HG03095 (cell line): ENCODE measurements around the gene HHLA2.
"Not testable (repeated sequence)": the region's sequence is repeated elsewhere in the genome, so short reads cannot be mapped to it uniquely, and the experiment has no call there.

Experiments used
- ATAC-seq: cut with Tn5 transposase; IDR thresholded peaks from one replicate; pipeline ENCODE4 v1.9.1; 2021; ENCODE audit warnings: moderate library complexity; ENCODE audit not compliant: unreplicated experiment

Gene HHLA2

DNA sequence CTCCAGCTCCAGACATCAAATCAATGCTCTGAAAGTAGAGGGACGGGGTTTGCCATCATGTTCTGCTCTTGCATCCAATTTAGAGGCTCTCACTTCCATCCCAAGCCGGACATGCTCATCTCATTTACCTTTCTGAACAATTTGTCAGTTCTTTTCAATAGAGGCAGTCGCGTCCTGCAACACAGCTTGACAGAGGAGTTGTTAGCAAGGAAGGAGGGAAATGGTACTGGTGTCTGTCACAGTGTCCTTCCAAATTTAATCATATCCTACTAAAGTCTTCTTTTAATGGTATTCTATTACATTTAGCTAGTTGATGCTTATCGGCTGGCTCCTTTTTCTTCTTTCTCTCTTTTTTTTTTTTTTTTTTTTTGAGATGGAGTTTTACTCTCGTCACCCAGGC, 45.6 kb downstream of the HHLA2 start:
- no peak for ATAC-seq

DNA sequence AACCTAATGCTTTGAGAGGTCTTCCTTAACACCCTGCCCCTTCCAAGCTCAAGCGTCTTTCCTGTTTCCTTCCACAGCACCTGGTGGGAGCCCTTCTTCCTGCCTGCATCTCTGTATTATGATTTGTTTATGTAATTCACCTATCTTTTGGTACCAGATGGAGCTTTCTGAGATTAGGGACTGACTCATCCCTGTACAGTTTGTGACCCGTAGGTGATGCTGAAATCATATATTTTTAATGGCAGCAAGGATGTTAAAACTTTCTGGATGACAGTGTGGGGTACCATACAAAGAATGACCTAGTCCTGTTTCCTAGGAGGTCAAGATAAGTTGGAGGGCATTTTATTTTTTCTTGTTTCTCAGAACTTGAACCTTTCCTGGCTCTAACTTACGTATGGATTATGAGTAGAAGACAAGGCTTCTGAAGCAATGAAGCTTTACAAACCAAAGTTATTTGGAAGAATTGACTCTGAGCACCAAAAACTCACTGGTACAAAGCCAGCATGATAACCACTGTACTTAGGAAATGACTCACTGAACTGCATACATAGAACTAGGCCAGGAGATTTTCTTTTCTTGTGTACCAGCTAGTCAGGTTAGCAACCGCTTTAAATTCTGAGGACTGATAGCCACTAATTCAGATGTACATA, 46.6 kb downstream of the HHLA2 start:
- ATAC-seq: peak; percentile 57

DNA sequence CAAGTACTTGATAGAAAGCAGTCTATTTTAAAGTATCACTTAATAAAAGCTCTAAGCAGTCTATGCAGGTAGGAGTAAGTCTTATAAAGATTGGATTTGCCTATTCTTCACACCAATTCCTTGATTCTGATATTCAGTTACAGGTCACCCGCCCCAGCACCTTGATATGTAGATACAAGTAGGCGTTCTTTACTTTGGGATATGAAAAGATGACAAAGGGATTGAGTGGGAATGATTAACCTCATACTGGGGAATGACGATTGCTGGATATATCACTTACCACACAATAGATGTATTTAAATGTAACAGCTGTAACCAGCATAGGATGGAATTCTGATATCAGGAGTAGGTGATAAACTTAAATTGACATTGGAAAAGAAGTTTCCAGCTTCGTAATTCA, 47.1 kb downstream of the HHLA2 start:
- no peak for ATAC-seq

DNA sequence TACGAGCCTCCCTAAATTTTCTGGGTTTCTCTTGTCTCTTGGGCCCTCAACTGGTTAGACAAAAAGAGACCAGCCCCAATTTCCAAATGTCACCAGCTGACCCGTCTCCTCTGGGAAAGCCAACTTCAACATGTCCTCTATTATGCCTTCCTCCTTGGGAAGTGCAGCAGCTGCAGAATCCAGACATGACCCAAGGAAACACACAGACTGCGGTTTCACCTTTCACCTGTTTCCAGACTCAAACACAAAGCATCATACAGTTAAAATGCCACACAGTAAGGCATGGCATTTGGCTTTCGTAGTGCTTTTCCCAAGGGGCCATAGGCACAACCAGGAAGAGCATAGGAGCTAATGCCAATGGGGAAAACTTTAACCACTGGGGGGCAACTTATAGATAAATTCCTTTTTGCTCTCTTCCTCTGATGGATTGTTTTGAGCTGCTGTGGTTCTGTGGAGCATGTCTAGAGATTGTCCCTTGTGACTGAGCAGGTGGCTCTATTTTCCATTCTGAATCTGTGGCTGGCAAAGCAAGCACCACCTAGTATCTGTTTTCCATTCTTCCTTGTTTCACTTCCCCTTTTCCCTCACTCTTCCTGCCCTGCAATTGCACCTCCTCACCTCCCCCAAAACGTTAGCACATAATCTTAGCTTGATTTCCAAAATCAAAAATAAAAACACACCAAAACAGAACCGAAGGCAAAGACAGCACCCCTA, 49.3 kb downstream of the HHLA2 start:
- no peak for ATAC-seq

DNA sequence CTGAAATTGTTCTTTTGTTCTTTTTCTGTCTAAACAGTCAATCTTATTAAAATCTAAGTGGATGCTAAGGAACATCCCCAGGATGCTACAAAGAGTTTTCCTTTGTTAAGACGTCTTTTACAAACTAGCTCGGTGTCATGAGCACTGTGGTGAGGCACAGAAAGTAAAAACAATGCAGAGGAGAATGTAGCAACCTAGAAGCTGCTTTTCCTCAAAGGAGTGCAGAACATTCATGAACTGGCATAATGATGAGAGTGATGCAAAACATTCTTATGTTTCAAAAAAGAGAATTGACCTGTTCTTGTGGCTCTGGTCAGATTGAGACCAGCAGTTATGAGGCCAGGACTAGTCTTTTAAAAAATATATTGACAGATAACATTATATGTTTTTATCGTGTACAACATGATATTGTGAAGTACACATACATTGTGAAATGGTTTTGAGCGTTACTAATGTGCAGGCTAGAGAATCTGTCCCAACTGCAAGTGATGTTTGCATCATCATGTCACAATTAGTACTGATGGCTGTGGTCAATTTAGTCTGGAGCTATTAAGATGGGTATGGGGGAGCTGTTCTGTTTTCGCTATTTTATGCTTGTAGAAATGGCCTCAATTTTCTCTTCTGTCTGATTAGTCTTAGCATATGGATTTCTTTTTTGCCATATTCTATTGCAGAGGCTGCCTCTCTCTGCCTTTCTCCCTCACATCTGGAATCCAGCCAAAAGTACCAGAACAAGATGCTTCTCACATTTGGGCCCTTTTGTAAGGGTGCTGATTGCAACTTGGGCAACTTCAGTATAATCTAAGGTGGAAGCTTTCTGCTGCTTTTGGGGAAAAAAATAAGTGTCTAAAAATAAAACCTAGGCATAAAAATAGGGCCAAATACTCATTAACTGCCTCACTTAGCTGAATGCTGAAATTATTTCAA, 50.2 kb downstream of the HHLA2 start:
- ATAC-seq: no peak

DNA sequence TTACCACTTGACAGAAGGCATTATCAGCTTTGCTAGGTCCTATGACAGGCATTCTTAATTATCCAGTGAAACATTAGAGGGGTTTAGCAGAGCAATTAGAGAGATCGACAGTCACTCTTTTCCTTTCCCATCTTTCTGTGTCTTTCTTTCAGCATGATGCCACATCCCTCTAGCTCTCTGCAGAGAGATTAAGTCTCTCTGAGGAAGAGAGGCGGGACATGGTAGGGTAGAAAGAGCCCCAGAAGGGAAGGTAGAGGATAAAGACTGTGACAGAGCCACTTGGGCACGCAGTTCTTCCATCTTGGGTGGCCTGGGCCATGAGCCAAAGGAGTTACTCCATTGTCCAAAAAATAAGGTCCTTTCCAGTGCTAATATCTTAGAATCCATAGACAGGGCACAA, 55.8 kb downstream of the HHLA2 start:
- ATAC-seq: no peak

DNA sequence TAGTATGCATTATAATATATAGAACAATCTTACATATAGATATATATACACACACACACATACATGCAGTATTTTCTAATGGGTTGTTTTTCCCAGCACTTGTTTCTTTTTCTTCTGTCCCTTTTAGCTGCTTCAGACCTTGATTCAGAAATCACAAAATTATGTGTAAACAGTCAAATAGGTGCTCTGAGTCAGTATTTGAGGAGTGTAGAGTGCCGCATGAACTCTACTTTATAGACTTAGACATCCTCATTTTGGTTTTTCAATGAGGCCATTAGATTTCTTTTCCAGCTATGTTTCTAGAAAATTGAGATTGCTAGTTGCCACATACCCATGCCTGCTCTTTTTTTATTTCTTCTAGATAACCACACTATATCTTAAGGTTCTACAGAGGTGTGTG, 58.2 kb downstream of the HHLA2 start:
- no peak for ATAC-seq

DNA sequence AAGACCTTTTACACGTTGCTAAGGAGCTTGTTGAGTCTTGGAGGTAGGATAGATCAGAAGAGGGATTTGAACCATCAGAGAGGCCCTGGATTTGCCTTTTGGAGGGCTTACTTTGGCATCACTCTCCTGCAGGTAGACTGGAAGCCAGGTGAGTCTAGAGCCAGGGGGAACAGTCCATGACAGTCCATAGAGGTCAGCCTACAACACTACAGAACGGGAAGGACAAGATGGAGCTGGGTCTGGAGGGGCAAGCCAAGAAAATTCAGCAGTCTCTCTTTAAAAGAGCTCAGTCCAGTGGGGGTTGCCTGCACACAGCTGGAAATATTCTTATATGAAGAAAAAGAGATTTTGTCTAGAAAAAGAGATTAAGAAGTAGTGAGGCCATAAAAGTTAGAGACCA, 60.7 kb downstream of the HHLA2 start:
- no peak for ATAC-seq

DNA sequence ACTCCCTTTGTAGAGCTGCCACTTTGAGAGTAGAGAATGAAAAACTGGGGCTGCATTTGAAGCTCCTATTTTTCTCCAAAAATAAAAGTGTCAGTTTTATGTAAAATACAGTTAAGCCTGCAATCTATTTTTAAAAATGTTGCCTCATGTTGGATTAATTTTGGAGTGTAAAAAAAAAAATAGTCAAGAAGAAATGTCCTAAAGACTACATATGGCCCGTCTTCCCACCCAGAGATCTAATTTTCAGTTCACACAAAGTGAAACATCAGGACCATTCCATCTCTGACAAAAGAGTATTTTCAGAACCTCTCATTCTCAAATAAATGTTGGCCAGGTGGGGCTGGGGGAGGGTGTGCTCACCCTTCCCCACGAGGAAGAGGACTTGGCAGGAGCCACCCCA, 62.7 kb downstream of the HHLA2 start:
- no peak for ATAC-seq

DNA sequence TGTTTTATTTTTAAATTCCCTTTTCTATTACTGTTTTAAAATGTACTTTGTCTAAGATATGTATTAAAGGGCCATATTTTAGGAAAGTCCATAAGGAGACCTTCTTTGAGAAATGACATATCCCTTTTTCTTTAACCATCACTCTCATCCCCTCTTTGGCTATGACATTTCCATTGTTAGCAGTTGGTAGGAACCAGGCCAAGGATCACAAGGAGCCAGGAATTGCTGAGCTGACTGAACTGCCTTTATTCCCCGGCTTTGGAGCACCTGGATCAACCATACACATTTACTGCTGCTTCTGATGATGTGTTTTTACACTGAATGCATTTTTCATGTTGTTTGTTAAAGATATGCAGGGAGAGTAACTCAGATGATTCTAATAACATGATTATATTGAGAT, 79.7 kb downstream of the HHLA2 start:
- ATAC-seq: no peak

DNA sequence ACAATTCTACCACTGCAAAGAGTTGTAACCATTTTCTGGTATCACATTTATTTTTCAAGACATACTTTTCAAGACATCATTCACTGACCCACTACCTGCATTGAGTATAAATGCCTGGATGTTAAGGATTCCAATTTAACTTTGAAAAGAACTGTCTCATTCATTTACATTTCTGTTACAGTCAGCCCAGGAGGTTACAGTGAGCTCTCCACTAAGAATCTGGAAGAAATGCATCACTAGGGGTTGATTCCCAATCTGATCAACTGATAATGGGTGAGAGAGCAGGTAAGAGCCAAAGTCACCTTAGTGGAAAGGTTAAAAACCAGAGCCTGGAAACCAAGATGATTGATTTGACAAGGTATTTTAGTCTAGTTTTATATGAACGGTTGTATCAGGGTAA, 81.0 kb downstream of the HHLA2 start:
- no peak for ATAC-seq

DNA sequence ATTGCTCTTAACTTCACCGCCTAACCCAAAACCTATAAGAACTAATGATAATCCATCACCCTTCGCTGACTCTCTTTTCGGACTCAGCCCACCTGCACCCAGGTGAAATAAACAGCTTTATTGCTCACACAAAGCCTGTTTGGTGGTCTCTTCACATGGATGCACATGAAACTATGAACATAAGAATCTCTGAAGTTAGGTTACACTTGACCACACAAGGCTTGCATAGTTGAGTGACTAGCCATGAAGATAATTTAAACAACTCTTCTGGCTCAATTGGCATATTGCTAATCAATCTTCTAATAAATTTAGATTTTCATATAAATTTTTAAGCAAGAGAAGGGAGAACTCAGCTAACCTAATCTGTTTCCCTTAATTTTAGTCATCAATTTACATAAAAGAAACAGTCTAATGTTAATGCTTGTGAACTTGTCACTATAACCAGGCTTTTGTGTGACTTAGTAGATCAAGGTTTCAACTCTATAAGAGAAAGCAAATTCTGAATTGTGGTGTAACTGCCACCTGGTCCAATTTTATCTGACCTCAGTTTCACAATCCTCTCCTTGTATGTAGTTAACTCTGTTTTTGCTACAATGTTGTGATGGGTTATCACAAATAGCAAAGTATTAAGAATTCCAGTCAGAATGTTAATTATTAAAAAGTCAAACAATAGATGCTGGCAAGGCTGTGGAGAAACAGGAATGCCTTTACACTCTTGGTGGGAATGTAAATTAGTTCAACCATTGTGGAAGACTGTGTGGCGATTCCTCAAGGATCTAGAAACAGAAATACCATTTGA, 82.0 kb downstream of the HHLA2 start:
- no peak for ATAC-seq

DNA sequence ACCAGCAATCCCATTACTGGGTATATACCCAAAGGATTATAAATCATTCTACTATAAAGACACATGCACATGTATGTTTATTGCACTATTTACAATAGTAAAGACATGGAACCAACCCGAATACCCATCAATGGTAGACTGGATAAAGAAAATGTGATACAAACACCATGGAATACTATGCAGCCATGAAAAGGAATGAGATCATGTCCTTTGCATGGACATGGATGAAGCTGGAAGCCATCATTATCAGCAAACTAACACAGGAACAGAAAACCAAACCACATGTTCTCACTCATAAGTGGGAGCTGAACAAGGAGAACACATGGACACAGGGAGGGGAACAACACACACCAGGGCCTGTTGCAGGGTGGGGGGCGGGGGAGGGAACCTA, 82.6 kb downstream of the HHLA2 start:
- ATAC-seq: not testable (repeated sequence)

DNA sequence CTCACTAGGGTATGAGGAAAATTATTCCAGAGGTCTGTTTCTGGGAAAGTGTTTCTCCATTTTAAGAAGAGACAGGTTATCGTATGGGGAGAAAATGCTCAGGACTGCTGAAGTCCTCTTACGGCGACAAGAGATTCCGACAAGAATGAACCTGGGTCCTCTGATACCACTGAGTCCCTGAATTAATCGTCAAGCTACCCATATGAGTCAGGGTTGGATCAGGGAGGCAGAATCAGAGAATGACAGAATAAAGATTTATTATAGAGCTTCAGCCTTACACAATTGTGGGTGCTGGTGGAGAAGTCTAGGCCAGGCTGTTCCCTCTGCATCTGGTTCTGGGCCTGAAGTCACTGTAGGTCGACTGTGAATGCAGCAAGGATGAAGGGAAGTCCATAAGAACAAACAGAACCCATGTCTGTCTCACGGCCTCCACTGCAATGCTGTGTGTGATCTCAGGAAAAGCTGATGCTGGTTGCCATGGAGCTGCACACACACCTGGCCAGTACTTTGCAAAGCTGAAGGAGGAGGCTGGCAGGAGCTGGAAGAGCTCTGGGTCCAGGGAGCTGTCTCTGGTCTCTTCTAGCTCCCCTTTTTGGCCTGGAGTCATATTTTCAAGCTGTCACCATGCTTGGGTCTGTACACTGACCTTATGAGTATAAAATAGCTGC, 83.9 kb downstream of the HHLA2 start:
- no peak for ATAC-seq

DNA sequence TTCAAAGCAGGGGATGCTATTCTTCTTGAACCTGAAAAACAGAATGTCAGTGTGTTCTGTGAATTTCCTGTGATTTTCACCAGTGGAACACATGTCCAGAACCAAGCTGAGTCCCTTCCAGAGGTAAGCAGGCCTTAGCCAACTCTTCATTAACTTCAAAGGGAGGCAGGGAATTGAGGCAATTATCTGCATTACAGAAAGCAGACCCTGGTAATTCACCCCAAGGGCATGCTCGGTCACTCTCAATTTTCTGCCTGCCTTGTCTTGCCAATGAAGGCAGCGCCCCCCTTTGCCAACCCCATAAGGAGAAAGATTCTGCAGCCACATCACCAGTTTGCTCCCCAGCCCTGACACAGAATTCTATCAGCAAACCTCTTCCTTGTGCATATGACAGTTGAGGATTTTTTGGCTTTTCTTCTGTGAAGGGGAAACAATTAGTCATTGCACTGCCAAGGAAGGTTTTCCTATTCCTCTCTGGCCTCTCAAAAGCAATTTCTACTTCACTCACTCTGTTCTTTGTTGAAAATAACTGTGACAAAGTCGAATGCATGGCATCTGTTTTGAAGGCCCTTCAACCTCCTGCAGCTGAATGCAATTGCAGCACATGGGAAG, 85.3 kb downstream of the HHLA2 start:
- no peak for ATAC-seq

DNA sequence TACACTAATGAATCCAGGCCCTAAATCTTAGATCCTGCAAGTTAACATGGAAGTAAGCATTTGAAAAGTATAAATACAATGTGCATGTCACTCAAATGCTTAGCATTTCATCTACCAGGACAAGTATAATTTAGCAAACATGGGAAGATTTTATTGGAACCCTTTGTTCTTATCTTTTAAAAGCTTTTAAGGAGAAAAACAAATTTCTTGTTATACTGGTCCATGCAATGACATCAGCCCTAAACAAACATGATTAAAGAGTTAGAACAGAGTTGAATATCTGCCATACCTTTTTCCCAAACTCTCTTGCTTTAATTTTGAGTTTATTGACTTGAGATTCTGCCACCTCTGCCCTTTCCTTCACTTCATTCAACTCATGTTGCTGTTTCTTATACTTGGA, 87.0 kb downstream of the HHLA2 start:
- no peak for ATAC-seq

DNA sequence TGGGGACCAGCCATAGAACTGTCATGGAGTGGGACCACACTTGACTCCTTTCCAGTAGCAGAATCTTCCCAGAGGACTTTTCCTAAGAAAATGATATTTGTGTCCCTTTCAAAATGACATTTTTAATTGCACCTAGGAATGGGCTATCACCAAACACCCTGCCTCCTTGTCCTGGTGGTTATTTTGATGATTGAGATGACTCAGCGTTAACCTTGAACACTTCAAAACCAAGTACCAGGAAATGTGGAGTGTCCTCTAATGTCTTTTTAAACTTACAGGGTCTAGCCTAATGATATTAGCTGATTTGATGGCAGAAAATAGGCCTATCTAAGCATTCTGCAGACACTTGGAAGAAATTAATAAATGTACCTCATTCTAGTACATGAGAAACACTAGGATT, 90.7 kb downstream of the HHLA2 start:
- ATAC-seq: no peak

DNA sequence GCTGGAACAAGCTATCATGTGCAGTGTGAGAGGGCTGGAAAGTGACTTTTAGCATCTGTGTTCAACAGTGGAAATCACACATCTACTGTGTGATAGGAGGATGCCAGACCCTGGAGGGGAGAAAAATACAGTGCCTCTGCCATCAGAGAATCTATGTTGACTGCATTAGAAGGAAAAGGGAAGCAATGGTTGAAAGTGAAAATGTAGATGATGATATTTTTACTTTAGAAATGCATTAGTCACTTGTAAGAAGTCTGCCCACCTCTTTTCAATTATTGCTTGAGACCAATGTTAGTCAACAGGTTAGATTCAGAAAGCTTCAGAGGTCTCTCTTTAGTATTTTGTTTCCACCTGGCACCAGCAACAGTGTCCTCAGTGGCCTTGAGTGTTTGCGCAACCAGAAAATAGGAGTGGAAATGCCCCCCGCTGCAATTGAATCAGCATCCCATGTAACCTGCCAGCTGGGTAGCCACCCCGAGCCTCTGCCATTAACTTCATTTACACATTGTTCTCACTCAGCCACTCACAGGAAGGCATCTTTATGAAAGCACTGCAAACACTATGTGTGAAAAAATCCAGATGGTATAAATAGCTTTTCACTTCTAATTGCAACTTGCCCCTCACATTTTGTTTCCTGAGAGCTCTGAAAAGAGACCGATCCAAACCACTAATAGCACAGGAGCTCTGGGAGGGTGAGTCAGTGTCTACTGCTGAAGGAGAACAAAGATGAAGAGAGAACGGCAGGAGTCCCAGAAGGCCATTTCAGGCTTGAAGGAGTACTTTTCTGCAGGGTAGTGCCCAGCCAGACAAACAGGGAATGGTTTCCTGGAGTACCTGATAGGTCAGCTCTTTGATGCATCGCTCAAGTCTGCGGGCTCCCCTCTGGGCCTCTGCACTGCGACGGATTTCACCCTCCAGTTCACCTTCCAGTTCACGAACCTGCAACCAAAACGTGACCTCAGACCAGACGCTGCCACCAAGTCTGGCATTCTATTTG, 92.1 kb downstream of the HHLA2 start:
- ATAC-seq: peak; percentile 70

DNA sequence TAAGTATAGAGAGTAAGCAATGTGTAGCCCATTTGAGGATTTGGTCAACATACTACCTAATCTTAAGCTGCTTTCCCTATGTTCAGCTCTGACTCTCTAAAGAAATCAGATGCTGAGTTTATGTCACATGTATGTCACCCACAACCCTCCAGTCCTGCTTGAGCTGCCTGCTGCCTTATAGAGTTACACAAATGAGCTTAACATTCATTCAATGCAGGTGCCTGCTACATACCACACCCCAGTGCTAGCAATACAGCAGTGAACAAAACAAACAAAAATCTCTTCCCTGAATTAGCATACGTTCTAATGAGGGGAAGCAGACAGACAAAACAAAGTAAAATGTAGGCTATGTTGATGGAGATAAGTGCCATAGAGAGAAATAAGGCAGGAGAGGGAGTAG, 93.0 kb downstream of the HHLA2 start:
- no peak for ATAC-seq
